Stimulated activated CD8-positive, alpha-beta memory T cell treated with anti-CD3 and anti-CD28 coated beads, Interleukin-7, amount 100 ng/mL, for 48 hours (primary cell): ENCODE measurements around the gene GNAI2.

Experiments
- DNase-seq, 2 donors: peaks; one replicate each; pipeline ENCODE4 v3.0.0-alpha.2; 2020; ENCODE audit warnings: low read depth in 1 of 2; ENCODE audit errors: extremely low read depth in 1 of 2

Gene GNAI2

GRCh38 chr3:50235716-50236483, at the start of gene GNAI2:
Gene GNAI2, plus strand, starts transcription at chr3:50236204. Its CDS starts 132 bp downstream, at chr3:50236336.
- peak; percentile 99 for DNase-seq

- DNase-seq = no peak
Observed at GRCh38 chr3:50187750-50188149, 48.3 kb upstream of the GNAI2 start.

- peak in 1 of 2 donors; percentile 26 for DNase-seq
Observed at GRCh38 chr3:50189274-50189673, 46.7 kb upstream of the GNAI2 start.

- DNase-seq = no peak
Observed at GRCh38 chr3:50189989-50190388, 46.0 kb upstream of the GNAI2 start.

GRCh38 chr3:50190936-50191660, 44.9 kb upstream of the GNAI2 start, which contains the start of gene GNAT1:
Gene GNAT1, plus strand, starts transcription at chr3:50191610. Its CDS starts 116 bp downstream, at chr3:50191726.
- DNase-seq = no peak

GRCh38 chr3:50192124-50192523, 43.9 kb upstream of the GNAI2 start:
- DNase-seq = no peak

- peak; percentile 58 to 62 for DNase-seq
Observed at GRCh38 chr3:50192689-50193141, 43.3 kb upstream of the GNAI2 start.

GRCh38 chr3:50193286-50193685, 42.7 kb upstream of the GNAI2 start:
- DNase-seq = no peak

- DNase-seq = no peak
Observed at GRCh38 chr3:50193746-50194127, 42.3 kb upstream of the GNAI2 start.

- DNase-seq = peak; percentile 46 to 60
Observed at GRCh38 chr3:50194128-50194902, 41.7 kb upstream of the GNAI2 start.

GRCh38 chr3:50194903-50195500, 41.0 kb upstream of the GNAI2 start:
- no peak for DNase-seq

- DNase-seq = no peak
Observed at GRCh38 chr3:50195501-50196252, 40.3 kb upstream of the GNAI2 start.

- DNase-seq = no peak
Observed at GRCh38 chr3:50196253-50196801, 39.7 kb upstream of the GNAI2 start.

- DNase-seq = no peak
Observed at GRCh38 chr3:50201573-50202315, 34.3 kb upstream of the GNAI2 start.

GRCh38 chr3:50202353-50203112, 33.5 kb upstream of the GNAI2 start:
- DNase-seq = no peak

- no peak for DNase-seq
Observed at GRCh38 chr3:50203113-50203808, 32.7 kb upstream of the GNAI2 start.

GRCh38 chr3:50203809-50204803, 31.9 kb upstream of the GNAI2 start:
- DNase-seq = no peak
